Measurements from ENCODE around the gene MFSD12. TPM values are rescaled to one million over a fixed set of nuclear protein-coding genes. Genes with fewer than 3 reads are reported as not detected.
"Not testable (repeated sequence)": the region's sequence is repeated elsewhere in the genome, so short reads cannot be mapped to it uniquely, and the experiment has no call there.

MFSD12 gene
- total RNA-seq, 2 donors from 2014 or later, result 49.6 to 52.7 TPM

DNA sequence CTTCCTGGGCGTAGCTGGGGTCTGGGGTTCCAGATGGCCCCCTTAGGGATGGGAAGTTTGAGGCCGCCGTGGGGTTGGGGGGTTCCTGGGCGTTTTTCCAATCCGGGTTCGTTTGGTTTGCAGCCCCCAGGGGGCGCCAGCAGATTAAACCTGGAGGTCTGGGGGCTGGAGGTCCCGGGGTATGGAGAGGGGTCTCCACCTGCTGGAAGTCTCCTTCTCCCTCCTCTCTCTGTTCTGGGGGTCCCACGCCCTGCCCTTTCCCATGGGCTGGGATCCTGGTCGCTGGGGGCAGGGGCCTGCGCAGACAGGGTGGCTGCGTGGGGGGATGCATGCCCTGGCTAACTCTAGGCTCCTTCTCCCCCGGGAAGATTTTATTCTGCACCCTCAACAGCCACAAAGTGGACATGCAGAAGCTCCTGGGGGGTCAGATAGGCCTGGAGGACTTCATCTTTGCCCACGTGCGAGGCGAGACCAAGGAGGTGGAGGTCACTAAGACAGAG lies 28.8 kb upstream of the MFSD12 start:
- DNase-seq (ENCODE audit: low spot score), result no peak
- intact Hi-C loops (cut with DNase I), result loop anchor here in 1 of 2 donors (2.0 kb wide), 1 partner anchor 33 kb away; no protein-coding TSS in a partner anchor

GRCh38 chr19:3585301-3586126 lies 28.1 kb upstream of the MFSD12 start, which contains the start of gene GIPC3:
TSS of gene GIPC3 (plus strand) at chr19:3585478. CDS start at chr19:3585598, 120 bp downstream.
- DNase-seq (ENCODE audit: low spot score), result no peak
- intact Hi-C loops (cut with DNase I), result loop anchor here in 1 of 2 donors (2.0 kb wide), 1 partner anchor 33 kb away; no protein-coding TSS in a partner anchor

DNA sequence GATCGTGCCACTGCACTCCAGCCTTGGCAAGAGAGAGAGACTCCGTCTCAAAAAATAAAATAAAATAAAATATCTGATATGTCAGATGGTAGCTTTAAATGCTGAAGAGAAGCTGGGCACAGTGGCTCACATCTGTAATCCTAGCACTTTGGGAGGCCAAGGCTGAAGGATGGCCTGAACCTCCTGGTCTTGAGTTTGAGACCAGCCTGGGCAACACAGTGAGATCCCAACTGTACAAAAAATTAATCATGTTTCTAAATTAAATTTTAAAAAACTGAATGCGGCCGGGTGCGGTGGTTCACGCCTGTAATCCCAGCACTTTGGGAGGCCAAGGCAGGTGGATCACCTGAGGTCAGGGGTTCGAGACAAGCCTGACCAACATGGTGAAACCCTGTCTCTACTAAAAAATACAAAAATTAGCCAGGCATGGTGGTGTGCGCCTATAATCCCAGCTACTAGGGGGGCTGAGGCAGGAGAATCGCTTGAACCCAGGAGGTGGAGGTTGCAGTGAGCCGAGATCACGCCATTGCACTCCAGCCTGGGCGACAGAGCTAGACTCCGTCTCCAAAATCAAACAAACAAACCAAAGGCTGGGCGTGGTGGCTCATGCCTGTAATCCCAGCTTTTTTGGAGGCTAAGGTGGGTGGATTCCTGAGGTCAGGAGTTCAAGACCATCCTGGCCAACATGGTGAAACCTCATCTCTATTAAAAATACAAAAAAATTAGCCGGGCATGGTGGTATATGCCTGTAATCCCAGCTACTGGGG lies 26.8 kb upstream of the MFSD12 start:
- intact Hi-C loops (cut with DNase I); DNase-seq (ENCODE audit: low spot score): not testable (repeated sequence)

DNA sequence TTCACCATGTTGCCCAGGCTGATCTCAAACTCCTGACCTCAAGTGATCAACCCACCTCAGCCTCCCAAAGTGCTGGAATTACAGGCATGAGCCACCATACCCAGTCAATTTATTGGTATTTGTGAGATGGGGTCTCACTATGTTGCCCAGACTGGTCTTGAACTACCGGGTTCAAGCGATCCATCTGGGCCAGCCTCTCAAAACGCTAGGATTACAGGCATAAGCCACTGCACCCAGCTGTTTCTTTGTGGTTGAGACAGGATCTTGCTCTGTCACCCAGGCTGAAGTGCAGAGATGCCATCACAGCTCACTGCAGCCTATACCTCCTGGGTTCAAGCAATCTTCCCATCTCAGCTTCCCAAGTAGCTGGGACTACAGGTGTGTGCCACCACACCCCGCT lies 24.4 kb upstream of the MFSD12 start:
- DNase-seq (ENCODE audit: low spot score); intact Hi-C loops (cut with DNase I): not testable (repeated sequence)

- DNase-seq (ENCODE audit: low spot score), result no peak
- intact Hi-C loops (cut with DNase I), result no loop called here
Measured at GRCh38 chr19:3580156-3580934, 23.0 kb upstream of the MFSD12 start.

DNA sequence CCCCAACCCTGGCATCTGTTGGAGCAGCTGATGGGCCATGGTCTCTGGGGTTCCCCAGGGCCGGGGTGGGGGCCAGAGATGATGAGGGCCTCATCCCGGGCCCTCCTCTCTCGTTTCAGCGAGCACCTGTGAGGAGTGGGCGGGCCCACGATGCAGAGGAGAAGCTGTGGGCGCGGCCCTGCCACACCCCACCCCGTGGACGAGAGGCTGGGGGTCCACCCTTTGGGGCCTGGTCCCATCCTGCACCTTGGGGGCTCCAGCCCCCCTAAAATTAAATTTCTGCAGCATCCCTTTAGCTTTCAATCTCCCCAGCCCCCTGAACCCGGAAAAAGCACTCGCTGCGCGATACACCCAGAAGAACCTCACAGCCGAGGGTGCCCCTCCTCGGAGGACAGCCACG lies 21.0 kb upstream of the MFSD12 start:
- DNase-seq (ENCODE audit: low spot score), result no peak
- intact Hi-C loops (cut with DNase I), result no loop called here

GRCh38 chr19:3577723-3578344 lies 20.4 kb upstream of the MFSD12 start:
- intact Hi-C loops (cut with DNase I), result no loop called here
- no peak for DNase-seq (ENCODE audit: low spot score)

GRCh38 chr19:3576696-3577443 lies 19.5 kb upstream of the MFSD12 start:
- DNase-seq (ENCODE audit: low spot score), result peak; percentile 91
- intact Hi-C loops (cut with DNase I), result no loop called here

DNA sequence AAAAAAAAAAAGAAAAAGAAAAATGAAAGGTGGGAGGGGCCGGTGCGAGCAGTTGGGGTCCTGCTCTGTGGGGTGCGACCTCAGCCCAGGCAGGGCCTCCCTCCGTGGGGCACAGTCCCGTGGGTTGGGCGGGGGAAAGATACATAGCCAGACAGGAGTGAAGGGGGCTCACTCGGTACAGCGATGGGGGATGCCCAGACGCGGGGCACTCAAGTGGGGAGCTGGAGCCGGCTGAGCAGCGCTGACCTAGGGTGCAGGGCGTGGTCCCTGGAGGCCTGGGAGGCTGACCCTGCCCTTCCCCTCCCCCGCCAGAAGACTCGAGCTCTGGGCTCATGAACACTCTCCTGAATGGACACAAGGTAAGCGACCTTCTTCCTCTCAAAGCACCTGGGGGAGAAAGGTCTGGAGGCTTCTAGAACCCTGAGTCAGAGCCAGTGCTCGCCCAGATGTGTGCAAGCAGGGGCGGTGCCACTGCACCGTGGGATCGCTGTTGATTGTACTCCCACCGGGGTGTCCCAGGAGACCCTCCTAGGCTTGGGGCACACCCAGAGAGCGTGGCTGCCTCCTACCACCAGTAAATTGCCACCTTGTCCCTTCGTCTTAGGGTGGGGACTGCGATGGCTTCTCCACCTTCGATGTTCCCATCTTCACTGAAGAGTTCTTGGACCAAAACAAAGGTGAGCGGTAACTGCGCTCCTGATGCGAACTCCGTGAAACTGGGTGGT lies 18.7 kb upstream of the MFSD12 start:
- intact Hi-C loops (cut with DNase I), result no loop called here
- no peak for DNase-seq (ENCODE audit: low spot score)

DNA sequence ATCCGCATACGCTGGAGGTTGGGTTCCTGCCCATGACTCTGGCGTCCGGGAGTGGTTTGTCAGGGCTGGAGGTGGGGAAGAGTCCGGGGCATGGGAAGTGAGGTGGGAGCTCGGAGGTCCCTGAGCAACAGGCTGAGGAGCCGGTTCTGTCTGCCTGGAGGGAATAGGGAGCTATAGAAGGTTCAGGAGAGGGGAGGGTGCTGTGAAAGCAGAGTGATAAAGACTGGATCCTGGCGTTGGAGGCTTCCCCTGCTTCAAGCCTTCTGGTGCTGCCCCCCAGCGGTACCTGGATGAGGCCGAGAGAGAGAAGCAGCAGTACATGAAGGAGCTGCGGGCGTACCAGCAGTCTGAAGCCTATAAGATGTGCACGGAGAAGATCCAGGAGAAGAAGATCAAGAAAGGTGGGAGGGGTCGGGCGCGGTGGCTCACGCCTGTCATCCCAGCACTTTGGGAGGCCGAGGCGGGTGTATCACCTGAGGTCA lies 17.9 kb upstream of the MFSD12 start:
- intact Hi-C loops (cut with DNase I), result no loop called here
- no peak for DNase-seq (ENCODE audit: low spot score)

- intact Hi-C loops (cut with DNase I), result no loop called here
- peak; percentile 97 for DNase-seq (ENCODE audit: low spot score)
Measured at GRCh38 chr19:3573858-3574637, 16.7 kb upstream of the MFSD12 start.

DNA sequence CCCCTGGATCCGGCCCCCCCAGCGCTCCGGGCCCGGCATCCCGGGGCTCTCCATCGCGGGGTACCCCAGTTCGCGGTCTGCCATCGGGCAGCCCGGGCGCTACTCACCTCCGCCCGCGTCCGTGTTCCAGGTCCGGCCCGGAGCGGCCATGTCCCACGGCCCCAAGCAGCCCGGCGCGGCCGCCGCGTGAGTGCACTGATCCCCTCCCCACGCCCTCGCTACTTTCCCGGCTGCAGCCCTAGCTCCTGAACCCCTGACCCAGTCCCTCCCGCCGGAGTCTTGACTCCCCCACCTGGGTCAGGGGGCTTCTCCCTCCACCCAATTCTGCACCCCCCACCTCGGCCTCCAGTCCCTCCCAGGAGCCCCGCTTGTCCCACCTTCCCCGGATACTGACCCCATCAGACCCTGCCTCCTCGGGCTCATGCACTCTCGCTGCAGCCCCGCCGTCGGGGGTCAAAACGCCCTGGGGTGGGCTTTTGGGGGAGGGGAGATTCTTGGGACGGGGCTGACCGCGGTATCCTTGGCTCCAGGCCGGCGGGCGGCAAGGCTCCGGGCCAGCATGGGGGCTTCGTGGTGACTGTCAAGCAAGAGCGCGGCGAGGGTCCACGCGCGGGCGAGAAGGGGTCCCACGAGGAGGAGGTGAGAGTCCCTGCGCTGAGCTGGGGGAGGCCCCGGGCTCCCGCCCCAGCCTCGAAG lies 15.9 kb upstream of the MFSD12 start:
- DNase-seq (ENCODE audit: low spot score), result no peak
- intact Hi-C loops (cut with DNase I), result no loop called here

DNA sequence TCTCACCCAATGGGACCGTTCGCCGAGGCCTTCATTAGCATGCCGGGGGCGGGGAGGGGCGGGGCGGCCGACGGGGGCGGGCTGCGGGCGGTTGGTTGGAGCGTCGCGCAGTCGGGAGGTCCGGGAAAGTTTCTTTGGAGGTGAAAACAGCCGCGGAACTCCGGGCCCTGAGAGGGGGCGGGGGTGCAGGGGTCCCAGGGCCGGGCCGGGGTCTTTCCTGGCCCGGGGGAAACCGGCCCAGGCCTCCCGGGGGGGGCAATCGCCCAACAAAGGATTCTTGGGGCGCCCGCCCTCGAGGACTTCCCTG lies 15.4 kb upstream of the MFSD12 start, which contains the start of gene HMG20B:
TSS of gene HMG20B (plus strand) at position 90 of the 307 bp plus-strand sequence. CDS start 366 bp downstream, outside the sequence.
- intact Hi-C loops (cut with DNase I), result no loop called here
- no peak for DNase-seq (ENCODE audit: low spot score)

DNA sequence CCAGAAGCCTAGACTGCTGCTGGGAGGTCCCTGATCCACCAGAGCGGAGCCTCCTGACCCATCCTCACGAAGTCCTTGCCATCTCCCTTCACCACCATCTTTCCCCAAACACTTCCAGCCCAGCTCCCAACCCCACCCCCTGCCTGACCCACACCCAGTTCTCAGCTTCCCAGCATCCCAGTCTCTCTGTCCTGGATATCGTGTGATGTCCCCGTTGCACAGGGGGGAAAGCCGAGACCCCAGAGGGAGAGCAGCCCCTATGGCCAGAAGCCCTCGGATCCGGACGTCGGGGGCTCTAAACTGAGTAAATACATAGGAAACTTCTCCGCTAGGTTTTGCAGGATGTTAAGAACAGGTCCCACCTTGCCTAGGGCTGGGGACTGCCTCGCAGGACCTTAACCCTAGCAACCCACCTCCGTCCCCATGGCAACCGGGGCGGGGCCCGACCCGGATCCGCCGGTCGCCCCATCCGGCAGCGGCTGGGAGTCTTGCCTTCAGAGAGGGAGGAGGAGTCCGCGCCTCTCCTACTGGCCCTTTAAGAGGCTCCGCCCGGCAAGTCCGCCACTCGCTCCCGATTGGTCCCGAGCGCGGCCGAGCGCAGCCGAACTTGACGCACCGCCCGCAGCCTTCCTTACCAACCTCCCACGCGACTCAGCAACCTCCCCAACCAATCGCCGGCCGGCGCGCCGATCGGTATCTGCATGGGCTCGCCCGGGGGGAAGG lies 14.9 kb upstream of the MFSD12 start:
- intact Hi-C loops (cut with DNase I), result no loop called here

GRCh38 chr19:3570606-3571011 lies 13.2 kb upstream of the MFSD12 start:
- no peak for DNase-seq (ENCODE audit: low spot score)
- intact Hi-C loops (cut with DNase I), result no loop called here

More for the DNA sequence above, 14.9 kb upstream of the MFSD12 start:
- DNase-seq (ENCODE audit: low spot score), result peak; percentile 100

All from posterior vena cava (tissue), 2 donors.